HG03039 (cell line): ENCODE data around the gene SLC9A9.

ENCODE experiments used
- ATAC-seq: cut with Tn5 transposase; IDR thresholded peaks from one replicate; pipeline ENCODE4 v1.9.1; 2021; ENCODE audit warnings: mild to moderate bottlenecking, moderate library complexity; ENCODE audit not compliant: unreplicated experiment

Gene SLC9A9

GRCh38 chr3:143604402-143605185 is 243.7 kb downstream of the SLC9A9 start:
- ATAC-seq = peak; percentile 70

- no peak for ATAC-seq
Measured at GRCh38 chr3:143603774-143604173, 244.5 kb downstream of the SLC9A9 start.

GRCh38 chr3:143601723-143602484 is 246.4 kb downstream of the SLC9A9 start:
- no peak for ATAC-seq

GRCh38 chr3:143600756-143601718 is 247.2 kb downstream of the SLC9A9 start:
- ATAC-seq = no peak

DNA sequence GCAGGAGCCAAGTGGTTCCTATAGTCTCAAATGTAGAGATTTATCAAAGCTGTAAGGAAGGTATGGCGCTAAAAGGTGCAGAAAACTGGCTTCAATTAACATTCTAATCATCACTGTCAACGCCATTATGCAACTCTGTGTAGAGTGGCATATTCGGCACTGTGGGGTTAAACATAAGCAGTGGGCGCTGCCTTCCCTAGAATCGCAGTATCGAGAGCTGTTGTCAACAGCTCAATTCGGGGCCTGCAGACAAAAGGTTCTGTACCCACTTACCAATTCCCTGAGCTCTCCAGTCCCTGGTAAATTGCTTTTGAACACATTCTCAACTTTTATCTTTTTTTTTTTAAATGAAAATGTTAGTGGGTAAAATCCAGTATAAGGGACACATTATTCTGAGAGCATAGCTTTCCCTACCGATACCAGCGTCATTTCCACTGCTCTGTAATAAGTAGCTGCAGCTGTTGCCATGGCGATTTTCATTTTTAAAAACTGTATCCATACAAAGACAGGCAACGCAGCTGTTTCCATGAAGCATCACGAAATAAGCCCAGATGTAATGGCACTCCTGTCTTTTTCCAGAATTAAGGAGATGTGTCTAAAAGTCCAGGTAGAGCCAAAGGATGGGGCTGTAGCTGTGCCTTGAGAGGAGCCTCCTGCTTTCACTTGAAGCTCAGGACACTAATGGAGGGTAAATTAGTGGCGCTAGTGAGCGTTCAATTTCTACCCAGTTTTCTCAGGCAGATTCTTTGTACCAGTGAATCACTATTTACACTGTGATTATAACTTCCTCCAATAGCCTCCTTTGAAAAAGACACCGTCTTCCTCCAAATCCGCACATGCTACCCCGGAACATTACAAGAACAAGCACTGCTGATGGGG is 250.3 kb downstream of the SLC9A9 start:
- no peak for ATAC-seq

- no peak for ATAC-seq
Measured at GRCh38 chr3:143596957-143597642, 251.2 kb downstream of the SLC9A9 start.

GRCh38 chr3:143595456-143596077 is 252.7 kb downstream of the SLC9A9 start:
- peak; percentile 94 for ATAC-seq

DNA sequence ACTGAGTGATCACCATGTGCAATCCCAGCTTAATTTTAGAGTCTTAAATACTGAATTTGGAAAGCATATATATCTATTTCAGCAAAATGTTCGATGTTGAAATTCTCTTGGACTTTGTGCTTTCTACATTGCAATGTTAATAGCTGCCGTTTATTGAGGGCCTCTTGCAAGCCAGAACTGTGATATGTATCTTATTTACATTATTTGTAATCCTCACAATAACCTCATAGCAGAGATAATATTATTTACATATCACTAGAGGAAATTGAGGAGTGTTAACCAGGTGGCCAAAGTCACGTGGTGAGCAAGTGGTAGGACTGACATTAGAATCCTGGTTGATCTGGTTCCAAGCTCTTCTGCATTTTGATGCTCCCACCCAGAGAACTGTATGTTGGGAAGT is 254.1 kb downstream of the SLC9A9 start:
- no peak for ATAC-seq

- no peak for ATAC-seq
Measured at GRCh38 chr3:143590660-143591059, 257.6 kb downstream of the SLC9A9 start.

DNA sequence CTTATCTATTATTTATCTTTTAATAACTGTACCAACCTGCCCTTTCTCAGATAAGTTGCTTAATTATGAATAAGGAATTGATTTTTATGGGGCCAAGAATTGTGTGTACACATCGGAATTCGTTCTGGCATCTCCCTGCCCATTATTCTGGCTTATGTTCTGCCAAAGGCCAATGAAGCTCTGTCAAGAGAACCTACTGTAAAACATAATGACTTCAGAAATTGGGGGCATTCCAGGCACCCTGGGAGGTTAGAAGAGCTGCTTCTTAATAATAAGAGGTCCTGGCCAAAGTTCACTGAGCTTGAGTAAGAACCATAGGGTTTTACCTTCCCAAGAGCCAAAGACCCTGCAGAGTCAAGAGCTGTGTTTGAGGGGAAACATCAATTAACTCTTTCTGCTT is 261.7 kb downstream of the SLC9A9 start:
- no peak for ATAC-seq

GRCh38 chr3:143585720-143586456 is 262.4 kb downstream of the SLC9A9 start:
- ATAC-seq = peak; percentile 47

DNA sequence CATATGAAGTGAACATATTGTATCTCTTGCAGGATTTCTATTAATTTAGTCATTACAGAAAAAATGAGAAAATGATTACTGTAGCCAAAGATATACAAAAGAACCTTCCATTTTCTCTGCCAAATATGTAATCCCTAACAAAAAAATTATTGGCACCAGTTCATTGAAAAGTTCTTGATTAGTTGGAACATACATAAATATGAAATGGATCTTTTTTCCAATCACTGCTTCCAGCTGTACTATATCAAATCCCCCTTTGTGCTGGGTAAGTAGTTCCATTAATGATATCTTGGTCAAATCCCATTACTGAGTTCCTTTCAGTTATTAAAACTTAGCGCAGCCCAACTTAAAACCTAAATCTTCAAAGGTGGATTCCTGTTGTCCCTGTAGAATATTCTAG is 263.8 kb downstream of the SLC9A9 start:
- no peak for ATAC-seq

GRCh38 chr3:143581972-143582722 is 266.1 kb downstream of the SLC9A9 start:
- ATAC-seq = no peak

DNA sequence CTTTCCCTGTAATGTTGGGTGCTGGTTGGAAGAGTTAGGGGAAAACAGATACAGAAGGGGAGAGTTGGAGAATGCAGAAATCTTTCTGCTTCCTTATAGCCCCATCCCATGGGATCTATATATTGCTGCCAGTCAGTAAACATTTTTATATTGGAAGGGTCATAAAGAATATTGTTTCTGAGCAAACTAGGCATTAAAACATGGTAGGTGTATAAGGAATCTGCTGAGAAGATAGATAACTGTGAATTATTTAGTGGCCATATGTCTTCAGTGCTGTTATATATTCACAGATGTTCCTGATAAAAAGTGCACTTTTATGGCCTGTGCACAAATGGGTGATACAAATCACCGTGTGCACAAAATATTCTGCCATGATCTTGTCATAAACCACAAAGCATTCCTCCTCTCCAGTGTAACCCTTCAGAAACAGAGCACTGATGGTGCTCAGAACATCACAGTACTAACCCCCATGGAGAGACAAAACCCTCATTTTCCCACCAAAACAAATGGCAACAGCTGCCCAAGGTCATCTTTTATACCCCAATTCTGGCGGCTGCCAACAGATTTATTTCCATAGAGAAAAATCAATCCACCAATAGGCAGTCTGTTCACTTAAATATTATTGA is 269.3 kb downstream of the SLC9A9 start:
- no peak for ATAC-seq

GRCh38 chr3:143576568-143577270 is 271.5 kb downstream of the SLC9A9 start:
- no peak for ATAC-seq

DNA sequence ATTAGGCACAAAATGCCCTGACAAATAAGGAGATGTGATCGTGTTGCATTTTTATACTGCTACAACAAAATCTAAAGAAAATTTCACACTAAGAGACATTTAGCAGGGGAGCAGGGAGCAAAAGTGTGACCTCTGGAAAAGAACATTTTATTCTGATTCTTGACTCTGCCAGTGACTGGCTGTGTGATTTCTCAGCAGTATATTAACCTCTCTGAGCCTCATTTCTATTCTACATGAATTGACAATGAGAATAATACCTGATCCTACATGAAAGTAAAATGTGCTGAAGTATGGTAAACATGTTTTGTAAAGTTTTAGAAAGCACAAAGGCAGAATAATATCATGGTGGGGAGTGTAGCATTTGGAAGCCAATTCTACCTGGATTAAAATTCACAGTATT is 273.3 kb downstream of the SLC9A9 start:
- ATAC-seq = no peak
